MCF 10A (cell line): ENCODE data around the gene FXYD6. TPM values are rescaled to one million over a fixed set of nuclear protein-coding genes. Genes with fewer than 3 reads are reported as not detected.

Experiments used
- BruUV-seq: library from RNA; stranded (reverse); fragments of 400-500 nt; replicated peaks from 2 replicates; lab custom pipeline; 2021; lab: Mats Ljungman, UMichigan
- CTCF ChIA-PET: fragments of 300-600 bp; sonication (Branson Sonifier 250); formaldehyde crosslinking; extraction: SDS; loops from one replicate; lab custom pipeline; 2021; ENCODE audit warnings: antibody characterized with exemption, inconsistent platforms; lab: Yijun Ruan, JAX
- POLR2A ChIA-PET: fragments of 300-600, 350-650 bp; sonication (Branson Sonifier 250); formaldehyde crosslinking; extraction: SDS; loops from one replicate; lab custom pipeline; 2020; ENCODE audit warnings: antibody characterized with exemption, inconsistent platforms; lab: Yijun Ruan, JAX
- DNase-seq: peaks from one replicate; pipeline ENCODE4 v3.0.0-alpha.2; 2018; ENCODE audit not compliant: unreplicated experiment
- H3K27ac Mint-ChIP-seq: one replicate; pipeline ENCODE4 v1.8.0; 2022; ENCODE audit warnings: mild to moderate bottlenecking, low read depth, mixed read lengths; ENCODE audit not compliant: unreplicated experiment
- H3K27me3 Mint-ChIP-seq: one replicate; pipeline ENCODE4 v1.8.0; 2022; ENCODE audit warnings: mixed read lengths; ENCODE audit not compliant: insufficient read depth, unreplicated experiment
- H3K36me3 Mint-ChIP-seq: one replicate; pipeline ENCODE4 v1.8.0; 2022; ENCODE audit warnings: mild to moderate bottlenecking, moderate library complexity, mixed read lengths; ENCODE audit not compliant: insufficient read depth, unreplicated experiment
- H3K4me1 Mint-ChIP-seq: one replicate; pipeline ENCODE4 v1.8.0; 2022; ENCODE audit warnings: mixed read lengths; ENCODE audit not compliant: insufficient read depth, unreplicated experiment
- H3K4me3 Mint-ChIP-seq: one replicate; pipeline ENCODE4 v1.8.0; 2022; ENCODE audit warnings: mild to moderate bottlenecking, moderate library complexity, mixed read lengths; ENCODE audit not compliant: unreplicated experiment
- H3K9me3 Mint-ChIP-seq: one replicate; pipeline ENCODE4 v1.8.0; 2022; ENCODE audit warnings: mixed read lengths; ENCODE audit not compliant: unreplicated experiment
- CTCF ChIP-seq: fragments of 200-600 bp; IDR thresholded peaks from one replicate; pipeline ENCODE4 v1.8.0; 2022; ENCODE audit warnings: antibody characterized with exemption, mild to moderate bottlenecking; ENCODE audit not compliant: unreplicated experiment
- intact Hi-C: fragments of 100-400 bp; cut with micrococcal nuclease; formaldehyde crosslinking; loops from 2 replicates; pipeline ENCODE4 v1.14.1; 2022
- total RNA-seq: library from RNA; stranded (reverse); gene quantifications from 2 replicates; pipeline ENCODE4 v1.2.3, GENCODE V29; 2022

Gene FXYD6
- total RNA-seq, 1 experiment from 2014 or later: not detected

- no peak for TF ChIP-seq CTCF
- H3K36me3 Mint-ChIP-seq: no peaks in the 10 kb centered on the region
- H3K27ac Mint-ChIP-seq: no peak overlapping the region
- peaks cover 49% of the 10 kb centered on the region for H3K27me3 Mint-ChIP-seq
- peaks cover 1% of the 10 kb centered on the region for H3K9me3 Mint-ChIP-seq
- no peak for DNase-seq
- intact Hi-C loops: no loop called here
- no TSS peak for BruUV-seq
- no peak overlapping the region for H3K4me3 Mint-ChIP-seq
- ChIA-PET POLR2A (no interaction called here), CTCF (interaction anchor here (0.8 to 1.1 kb wide), 2 partner anchors 53 to 193 kb away, joined by 3 read pairs; no protein-coding TSS in a partner anchor)
- no peaks in the 10 kb centered on the region for H3K4me1 Mint-ChIP-seq
These were observed 16.9 kb downstream of the FXYD6 start for GRCh38 chr11:117859488-117860112.

GRCh38 chr11:117859061-117859460 lies 17.4 kb downstream of the FXYD6 start:
- H3K36me3 Mint-ChIP-seq: no peaks in the 10 kb centered on the region
- ChIA-PET POLR2A (no interaction called here), CTCF (interaction anchor here (1.1 kb wide), 1 partner anchor 52 kb away, joined by 3 read pairs; no protein-coding TSS in a partner anchor)
- BruUV-seq: no TSS peak
- H3K9me3 Mint-ChIP-seq: peaks cover 6% of the 10 kb centered on the region
- TF ChIP-seq CTCF: no peak
- peaks cover 55% of the 10 kb centered on the region for H3K27me3 Mint-ChIP-seq
- H3K4me3 Mint-ChIP-seq: no peak overlapping the region
- intact Hi-C loops: no loop called here
- H3K27ac Mint-ChIP-seq: no peak overlapping the region
- no peak for DNase-seq
- no peaks in the 10 kb centered on the region for H3K4me1 Mint-ChIP-seq

- Mint-ChIP-seq H3K4me3 (no peak overlapping the region), H3K27me3 (peaks cover 64% of the 10 kb centered on the region), H3K4me1 (no peaks in the 10 kb centered on the region), H3K9me3 (peaks cover 8% of the 10 kb centered on the region), H3K27ac (no peak overlapping the region), H3K36me3 (no peaks in the 10 kb centered on the region)
- no TSS peak for BruUV-seq
- ChIA-PET CTCF (no interaction called here), POLR2A (no interaction called here)
- intact Hi-C loops: no loop called here
- no peak for TF ChIP-seq CTCF
- DNase-seq: no peak
These were observed 18.6 kb downstream of the FXYD6 start for GRCh38 chr11:117857734-117858414.

GRCh38 chr11:117855912-117856651 lies 20.4 kb downstream of the FXYD6 start:
- intact Hi-C loops: no loop called here
- ChIA-PET POLR2A (interaction anchor here (1.1 kb wide), 1 partner anchor 10 kb away, joined by 4 read pairs; no protein-coding TSS in a partner anchor), CTCF (interaction anchor here (0.6 to 3.4 kb wide), 3 partner anchors 12 to 450 kb away, joined by 3 to 20 read pairs (median 3); no protein-coding TSS in a partner anchor)
- Mint-ChIP-seq H3K27me3 (peaks cover 59% of the 10 kb centered on the region), H3K9me3 (peaks cover 16% of the 10 kb centered on the region), H3K36me3 (no peaks in the 10 kb centered on the region), H3K27ac (no peak overlapping the region), H3K4me3 (no peak overlapping the region), H3K4me1 (no peaks in the 10 kb centered on the region)
- no TSS peak for BruUV-seq
- TF ChIP-seq CTCF: no peak
- no peak for DNase-seq
